ENCODE results near the gene VSIG8. TPM values are rescaled to one million over a fixed set of nuclear protein-coding genes. Genes with fewer than 3 reads are reported as not detected.

The VSIG8 gene
- total RNA-seq, 2 experiments from 2014 or later: 0.11 TPM; not detected in 1

- H3K27me3 Mint-ChIP-seq: no peaks in the 10 kb centered on the region
- no peak for ATAC-seq
- POLR2A ChIA-PET: interaction anchor here (0.6 kb wide), 1 partner anchor 267 kb away, joined by 3 read pairs; no protein-coding TSS in a partner anchor
- H3K9me3 Mint-ChIP-seq (ENCODE audit: low read depth): no peaks in the 10 kb centered on the region
- DNase-seq: no peak
- peaks cover 9% of the 10 kb centered on the region for H3K4me1 Mint-ChIP-seq
- H3K27ac Mint-ChIP-seq: no peak overlapping the region
- H3K4me3 Mint-ChIP-seq: no peak overlapping the region
- CTCF ChIA-PET: interaction anchor here (0.6 to 1.6 kb wide), 4 partner anchors 12 to 203 kb away, joined by 3 read pairs; no protein-coding TSS in a partner anchor
- no peaks in the 10 kb centered on the region for H3K36me3 Mint-ChIP-seq (ENCODE audit: low read depth)
- intact Hi-C loops (cut with DNase I, micrococcal nuclease): loop anchor here in 1 of 2 experiments (5.0 kb wide), 1 partner anchor 52 kb away; no protein-coding TSS in a partner anchor
Measured at GRCh38 chr1:159804924-159805323, 57.5 kb downstream of the VSIG8 start.

Small RNA genes lying within 50 kb of the gene (microRNA-seq; reads per million reads assigned to microRNA genes)
- gene MIR4259 (ENCODE audit: borderline replicate concordance): 1.1 reads per million

Other genes starting within 250 kb of the VSIG8 start
- not detected for gene CRP, start 148.1 kb downstream of the VSIG8 start, total RNA-seq
- gene DUSP23, start 81.7 kb downstream of the VSIG8 start, total RNA-seq: 10 to 100 TPM; 23.9 to 26.8 TPM
- not detected for gene FCRL6, start 60.3 kb downstream of the VSIG8 start, total RNA-seq
- gene SLAMF8, start 35.8 kb downstream of the VSIG8 start, total RNA-seq: under 1 TPM; 0.39 to 0.70 TPM
- 1 to 10 TPM in 1 of 2 experiments, under 1 TPM in 1; 0.98 to 1.1 TPM for gene CFAP45, start 37.5 kb upstream of the VSIG8 start, total RNA-seq
- gene TAGLN2, start 62.9 kb upstream of the VSIG8 start, total RNA-seq: 100 to 1,000 TPM; 410 to 495 TPM
- gene IGSF9, start 83.0 kb upstream of the VSIG8 start, total RNA-seq: under 1 TPM in 1 of 2 experiments, not detected in 1; 0.07 TPM
- gene SLAMF9, start 91.6 kb upstream of the VSIG8 start, total RNA-seq: not detected
- gene PIGM, start 169.3 kb upstream of the VSIG8 start, total RNA-seq: 1 to 10 TPM; 4.3 to 4.7 TPM
- gene KCNJ10, start 207.5 kb upstream of the VSIG8 start, total RNA-seq: under 1 TPM; 0.11 TPM
- under 1 TPM; 0.04 to 0.05 TPM for gene KCNJ9, start 218.9 kb upstream of the VSIG8 start, total RNA-seq
- gene IGSF8, start 236.0 kb upstream of the VSIG8 start, total RNA-seq: 10 to 100 TPM; 29.2 to 33.8 TPM